Mesothelial cell of epicardium (in vitro differentiated cells): ENCODE results near the gene CAMTA1. TPM values are rescaled to one million over a fixed set of nuclear protein-coding genes. Genes with fewer than 3 reads are reported as not detected.

ENCODE experiments used
- DNase-seq, 2 experiments: peaks; one replicate each; pipeline ENCODE4 v3.0.0; 2021; ENCODE audit warnings: low spot score in 2 of 2; ENCODE audit not compliant: unreplicated experiment in 2 of 2
- H3K27ac Mint-ChIP-seq: 2 replicates; pipeline ENCODE4 v1.8.0; 2021; ENCODE audit warnings: mixed read lengths
- H3K27me3 Mint-ChIP-seq: 2 replicates; pipeline ENCODE4 v1.8.0; 2021; ENCODE audit warnings: low read depth, mixed read lengths
- H3K36me3 Mint-ChIP-seq: 2 replicates; pipeline ENCODE4 v1.8.0; 2021; ENCODE audit warnings: mixed read lengths
- H3K4me1 Mint-ChIP-seq: 2 replicates; pipeline ENCODE4 v1.8.0; 2021; ENCODE audit warnings: mixed read lengths
- H3K4me3 Mint-ChIP-seq: 2 replicates; pipeline ENCODE4 v1.8.0; 2021; ENCODE audit warnings: mild to moderate bottlenecking, moderate library complexity, mixed read lengths
- H3K9me3 Mint-ChIP-seq: 2 replicates; pipeline ENCODE4 v1.8.0; 2021; ENCODE audit warnings: mixed read lengths
- CTCF ChIP-seq: fragments of 200-600 bp; sonication (generic); IDR thresholded peaks from one replicate; pipeline ENCODE4 v1.5.0; 2021; ENCODE audit warnings: antibody characterized with exemption; ENCODE audit not compliant: unreplicated experiment
- total RNA-seq: library from RNA; stranded (reverse); gene quantifications from 3 replicates; pipeline ENCODE4 v1.2.1, GENCODE V29; 2021

Gene CAMTA1
- total RNA-seq, 1 donor from 2014 or later: 70.4 TPM

- H3K9me3 Mint-ChIP-seq: no peaks in the 10 kb centered on the region
- no peaks in the 10 kb centered on the region for H3K36me3 Mint-ChIP-seq
- H3K4me3 Mint-ChIP-seq: no peak overlapping the region
- no peak overlapping the region for H3K27ac Mint-ChIP-seq
- TF ChIP-seq CTCF: no peak
- DNase-seq: no peak
- H3K4me1 Mint-ChIP-seq: no peaks in the 10 kb centered on the region
- H3K27me3 Mint-ChIP-seq: peaks cover 54% of the 10 kb centered on the region
Observed at GRCh38 chr1:7010534-7011200, 225.4 kb downstream of the CAMTA1 start.

GRCh38 chr1:7011826-7012225 lies 226.6 kb downstream of the CAMTA1 start:
- Mint-ChIP-seq H3K27ac (no peak overlapping the region), H3K9me3 (no peaks in the 10 kb centered on the region), H3K4me3 (no peak overlapping the region), H3K4me1 (no peaks in the 10 kb centered on the region), H3K36me3 (no peaks in the 10 kb centered on the region), H3K27me3 (peaks cover 46% of the 10 kb centered on the region)
- DNase-seq: no peak
- no peak for TF ChIP-seq CTCF

- Mint-ChIP-seq H3K9me3 (no peaks in the 10 kb centered on the region), H3K36me3 (no peaks in the 10 kb centered on the region), H3K4me3 (no peak overlapping the region), H3K27ac (no peak overlapping the region), H3K27me3 (peaks cover 46% of the 10 kb centered on the region), H3K4me1 (no peaks in the 10 kb centered on the region)
- TF ChIP-seq CTCF: no peak
- DNase-seq: no peak
Observed at GRCh38 chr1:7012461-7012924, 227.2 kb downstream of the CAMTA1 start.

GRCh38 chr1:7013833-7014639 lies 228.8 kb downstream of the CAMTA1 start:
- no peak overlapping the region for H3K4me3 Mint-ChIP-seq
- H3K9me3 Mint-ChIP-seq: no peaks in the 10 kb centered on the region
- peaks cover 45% of the 10 kb centered on the region for H3K27me3 Mint-ChIP-seq
- no peaks in the 10 kb centered on the region for H3K4me1 Mint-ChIP-seq
- no peaks in the 10 kb centered on the region for H3K36me3 Mint-ChIP-seq
- DNase-seq: no peak
- no peak for TF ChIP-seq CTCF
- no peak overlapping the region for H3K27ac Mint-ChIP-seq

GRCh38 chr1:7014640-7014930 lies 229.3 kb downstream of the CAMTA1 start:
- Mint-ChIP-seq H3K27me3 (peaks cover 51% of the 10 kb centered on the region), H3K36me3 (no peaks in the 10 kb centered on the region), H3K9me3 (no peaks in the 10 kb centered on the region), H3K4me3 (no peak overlapping the region), H3K27ac (no peak overlapping the region), H3K4me1 (no peaks in the 10 kb centered on the region)
- no peak for DNase-seq
- no peak for TF ChIP-seq CTCF
